HG03432 (cell line): ENCODE results near the gene NTHL1.

Source experiments
- ATAC-seq: cut with Tn5 transposase; IDR thresholded peaks from one replicate; pipeline ENCODE4 v1.9.1; 2021; ENCODE audit warnings: mild to moderate bottlenecking, moderate library complexity; ENCODE audit not compliant: unreplicated experiment

NTHL1 gene

GRCh38 chr16:2031081-2031577, 16.5 kb downstream of the NTHL1 start:
- ATAC-seq = no peak

GRCh38 chr16:2030036-2030435, 17.6 kb downstream of the NTHL1 start:
- no peak for ATAC-seq

- no peak for ATAC-seq
These were observed 18.3 kb downstream of the NTHL1 start for GRCh38 chr16:2029350-2029749.

GRCh38 chr16:2028620-2029220, 18.9 kb downstream of the NTHL1 start:
- no peak for ATAC-seq

DNA sequence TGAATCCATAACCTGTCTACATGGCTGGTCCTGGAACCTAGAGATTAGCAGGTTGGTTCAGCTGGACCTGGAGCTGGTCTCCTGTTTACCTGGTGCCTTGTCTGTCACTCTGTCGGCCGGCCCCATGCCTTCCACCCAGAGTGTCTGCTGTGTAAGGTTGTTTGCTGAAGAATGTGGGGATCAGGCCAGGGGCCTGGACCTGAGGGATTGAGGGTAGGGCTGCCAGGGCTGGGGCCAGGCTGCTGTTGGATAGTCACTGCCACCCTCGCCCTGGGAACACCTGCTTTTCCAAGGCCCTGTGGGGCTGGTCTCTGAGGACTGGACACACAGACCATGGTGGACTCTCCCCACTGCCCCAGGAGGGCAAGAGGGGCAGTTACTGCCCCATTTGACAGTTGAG, 19.5 kb downstream of the NTHL1 start:
- no peak for ATAC-seq

GRCh38 chr16:2027024-2028010, 20.3 kb downstream of the NTHL1 start:
- ATAC-seq = no peak

DNA sequence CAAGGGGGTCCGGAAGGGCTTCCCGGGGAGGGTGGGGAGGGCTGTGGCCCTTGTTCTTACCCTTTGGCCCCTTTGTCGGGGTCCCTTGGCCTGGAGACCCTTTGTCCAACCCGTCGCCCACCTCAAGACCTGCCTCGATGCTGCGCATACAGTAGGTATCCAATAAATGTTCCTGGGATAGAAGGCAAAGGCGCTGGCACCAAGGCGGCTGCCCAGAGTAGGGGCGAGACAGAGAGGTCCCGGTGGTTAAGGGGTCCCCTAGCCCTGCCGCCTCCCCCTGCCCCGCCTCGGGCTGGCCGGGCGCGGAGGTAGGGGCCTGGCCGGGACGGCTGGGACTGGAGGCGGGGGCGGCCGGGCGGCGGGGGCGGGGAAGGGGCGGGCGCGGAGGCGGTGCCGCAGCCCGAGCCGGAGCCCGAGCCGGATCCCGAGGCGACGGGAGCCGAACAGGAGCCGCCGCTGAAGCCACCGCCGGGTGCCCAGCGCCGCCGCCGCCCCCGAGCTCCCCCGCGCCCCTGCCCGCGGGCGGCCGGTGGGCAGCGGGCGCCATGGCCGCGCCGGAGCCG, 21.1 kb downstream of the NTHL1 start, which contains the start of gene NHERF2:
NHERF2 (plus strand) TSS at position 442 of the 563 bp plus-strand sequence; CDS start at position 546, 104 bp downstream.
- ATAC-seq = no peak

- no peak for ATAC-seq
These were observed 21.7 kb downstream of the NTHL1 start for GRCh38 chr16:2025878-2026460.

DNA sequence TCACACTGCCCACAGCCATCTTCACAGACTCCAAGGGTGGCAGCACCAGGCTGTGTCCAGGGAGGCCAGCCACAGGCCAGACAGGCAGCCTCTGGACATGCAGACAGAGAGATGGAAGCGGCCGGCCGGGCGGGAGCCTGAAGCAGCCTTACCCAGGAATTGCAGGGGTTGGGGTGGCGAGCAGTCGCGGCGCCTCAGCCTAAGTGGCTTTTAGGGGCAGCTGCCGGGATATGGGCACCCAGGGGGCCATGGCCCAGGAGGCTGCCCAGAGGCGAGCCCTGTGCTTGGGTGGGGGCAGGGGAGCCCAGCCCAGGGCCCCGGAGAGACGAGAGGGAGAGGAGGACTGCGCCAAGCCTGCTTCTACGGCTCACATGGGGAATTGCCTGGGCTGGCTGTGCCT, 22.4 kb downstream of the NTHL1 start:
- no peak for ATAC-seq

DNA sequence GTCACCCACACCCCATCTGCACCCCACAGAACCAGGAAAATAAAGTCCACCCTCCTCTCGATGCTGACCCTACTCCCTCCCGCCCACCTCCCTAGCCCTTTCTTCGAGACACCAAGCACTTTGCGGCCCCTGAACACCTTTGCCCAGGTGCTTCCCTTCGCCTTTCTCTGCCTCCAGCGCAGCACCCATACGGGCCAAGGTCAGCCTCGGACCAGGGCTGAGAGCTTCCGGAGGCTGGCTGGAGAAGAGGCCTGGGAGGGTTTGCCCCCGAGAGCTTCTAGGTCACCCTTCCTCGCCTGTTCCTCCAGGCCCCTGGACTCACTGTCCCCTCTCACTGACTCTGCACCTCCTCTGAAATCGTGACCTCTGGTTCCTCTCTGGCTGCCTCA, 23.6 kb downstream of the NTHL1 start:
- ATAC-seq = no peak

- peak; percentile 81 for ATAC-seq
These were observed 24.3 kb downstream of the NTHL1 start for GRCh38 chr16:2023092-2024031.

- ATAC-seq = no peak
These were observed 24.9 kb downstream of the NTHL1 start for GRCh38 chr16:2022723-2023091.

GRCh38 chr16:2019921-2020831, 27.5 kb downstream of the NTHL1 start:
- no peak for ATAC-seq

- ATAC-seq = no peak
These were observed 28.1 kb downstream of the NTHL1 start, which contains the start of gene NPW for GRCh38 chr16:2019518-2019920. Gene NPW (plus strand): TSS chr16:2019785.

DNA sequence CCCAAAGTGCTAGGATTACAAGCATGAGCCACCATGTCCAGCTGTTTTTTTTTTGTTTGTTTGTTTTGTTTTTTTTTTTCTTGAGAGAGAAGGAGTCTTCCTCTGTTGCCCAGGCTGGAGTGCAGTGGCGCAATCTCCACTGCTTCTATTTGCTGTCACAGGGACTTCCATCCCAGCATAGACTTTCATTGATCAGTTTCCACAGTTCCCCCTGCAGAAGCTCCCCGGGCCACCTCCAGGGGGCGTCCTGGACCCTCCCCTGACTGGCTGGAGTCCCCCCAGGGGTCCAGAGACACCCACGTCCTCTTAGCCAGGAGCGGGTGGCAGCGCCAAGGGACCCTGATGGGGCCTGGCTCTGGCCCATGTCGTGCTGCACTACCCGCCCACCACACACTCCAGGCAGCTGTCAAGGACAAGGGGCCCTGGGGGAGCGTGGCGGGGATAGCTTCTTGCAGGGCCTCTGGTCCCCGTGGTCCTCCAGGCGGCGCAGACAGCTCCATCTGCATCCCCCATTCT, 31.2 kb downstream of the NTHL1 start:
- no peak for ATAC-seq

- ATAC-seq = no peak
These were observed 31.8 kb downstream of the NTHL1 start for GRCh38 chr16:2015947-2016208.

DNA sequence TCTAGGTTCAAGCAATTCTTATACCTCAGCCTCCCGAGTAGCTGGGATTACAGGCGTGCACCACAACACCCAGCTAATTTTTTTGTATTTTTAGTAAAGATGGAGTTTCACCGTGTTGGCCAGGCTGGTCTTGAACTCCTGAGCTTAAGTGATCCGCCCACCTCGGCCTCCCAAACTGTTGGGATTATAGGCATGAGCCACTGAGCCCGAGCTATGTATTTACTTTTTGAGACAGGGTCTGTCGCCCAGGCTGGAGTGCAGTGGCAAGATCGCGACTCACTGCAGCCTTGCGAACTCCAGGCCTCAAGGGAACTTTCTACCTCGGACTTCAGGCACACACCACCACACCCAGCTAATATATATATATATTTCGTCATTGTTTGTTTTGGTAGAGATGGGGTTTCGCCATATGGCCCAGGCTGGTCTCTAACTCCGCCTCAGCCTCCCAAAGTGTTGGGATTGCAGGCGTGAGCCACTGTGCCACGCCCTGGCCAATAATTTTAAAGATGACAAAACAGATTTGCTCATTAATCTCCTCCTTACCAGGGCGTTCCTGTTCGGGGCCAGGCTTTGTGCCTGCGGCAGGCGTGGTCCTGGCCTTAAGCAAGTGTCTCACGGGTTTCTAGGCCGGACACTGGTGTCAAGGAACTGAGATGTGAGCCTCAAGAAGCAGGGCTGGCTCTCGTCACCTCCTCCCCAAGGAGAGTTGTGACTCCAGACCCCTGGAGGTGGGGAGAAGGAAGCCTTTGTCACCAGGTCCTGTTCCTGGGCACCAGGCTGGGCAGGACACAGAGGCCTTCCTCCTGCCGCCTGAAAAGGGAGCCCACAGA, 32.3 kb downstream of the NTHL1 start:
- ATAC-seq = no peak

- ATAC-seq = no peak
These were observed 34.1 kb downstream of the NTHL1 start for GRCh38 chr16:2013527-2013926.
